Neural crest cell (in vitro differentiated cells): Measurements from ENCODE around the gene CLEC2L. TPM values are rescaled to one million over a fixed set of nuclear protein-coding genes. Genes with fewer than 3 reads are reported as not detected.

Source experiments
- DNase-seq: peaks from one replicate; pipeline ENCODE4 v3.0.0; 2021; ENCODE audit warnings: low read depth, mixed read lengths, low spot score
- H3K27ac Mint-ChIP-seq: one replicate; pipeline ENCODE4 v1.8.0; 2021; ENCODE audit warnings: mild to moderate bottlenecking, mixed read lengths; ENCODE audit not compliant: unreplicated experiment
- H3K27me3 Mint-ChIP-seq: 2 replicates; pipeline ENCODE4 v1.8.0; 2021; ENCODE audit warnings: low read depth, mild to moderate bottlenecking, mixed read lengths
- H3K36me3 Mint-ChIP-seq: 2 replicates; pipeline ENCODE4 v1.8.0; 2021; ENCODE audit warnings: low read depth, mild to moderate bottlenecking, mixed read lengths
- H3K4me1 Mint-ChIP-seq: 2 replicates; pipeline ENCODE4 v1.8.0; 2021; ENCODE audit warnings: mixed read lengths
- H3K4me3 Mint-ChIP-seq: one replicate; pipeline ENCODE4 v1.8.0; 2021; ENCODE audit warnings: mild to moderate bottlenecking, mixed read lengths
- H3K9me3 Mint-ChIP-seq: 2 replicates; pipeline ENCODE4 v1.8.0; 2021; ENCODE audit warnings: mixed read lengths
- CTCF ChIP-seq: fragments of 200-600 bp; sonication (generic); conservative IDR thresholded peaks from 2 replicates; pipeline ENCODE4 v1.5.0; 2021; ENCODE audit warnings: antibody characterized with exemption, mild to moderate bottlenecking
- long read RNA-seq: library from polyadenylated mRNA; unstranded; transcript quantifications from one replicate; pipeline ENCODE4 v2.0.0, GENCODE V29; 2020
- total RNA-seq: library from RNA; stranded (reverse); gene quantifications from 2 replicates; pipeline ENCODE4 v1.2.1, GENCODE V29; 2021

The CLEC2L gene
- total RNA-seq = 0.39 and 0.65 TPM in 2 replicates
- long read RNA-seq = 0 reads

- H3K27ac Mint-ChIP-seq = no peak within 1 kb of the TSS
- H3K27me3 Mint-ChIP-seq = peaks cover 55% of the 10 kb centered on the region
- no peak for DNase-seq
- peaks cover 7% of the 10 kb centered on the region for H3K4me1 Mint-ChIP-seq
- H3K9me3 Mint-ChIP-seq = no peaks in the 10 kb centered on the region
- peak within 1 kb of the TSS; percentile 69 for H3K4me3 Mint-ChIP-seq
- peaks cover 3% of the 10 kb centered on the region for H3K36me3 Mint-ChIP-seq
- TF ChIP-seq CTCF = no peak
Measured at GRCh38 chr7:139523199-139523941, at the start of gene CLEC2L. TSS of gene CLEC2L (plus strand) at chr7:139523685. CDS start at chr7:139523928, 243 bp downstream.

GRCh38 chr7:139476139-139476538 is 47.3 kb upstream of the CLEC2L start:
- Mint-ChIP-seq H3K36me3 (peaks cover 6% of the 10 kb centered on the region), H3K9me3 (peaks cover 5% of the 10 kb centered on the region), H3K27ac (no peak overlapping the region), H3K4me3 (no peak overlapping the region), H3K27me3 (peaks cover 26% of the 10 kb centered on the region), H3K4me1 (no peaks in the 10 kb centered on the region)
- TF ChIP-seq CTCF = no peak
- no peak for DNase-seq

- no peak for DNase-seq
- Mint-ChIP-seq H3K4me3 (no peak overlapping the region), H3K27ac (no peak overlapping the region), H3K36me3 (peaks cover 6% of the 10 kb centered on the region), H3K9me3 (peaks cover 5% of the 10 kb centered on the region), H3K27me3 (peaks cover 33% of the 10 kb centered on the region), H3K4me1 (no peaks in the 10 kb centered on the region)
- TF ChIP-seq CTCF = no peak
Measured at GRCh38 chr7:139476891-139477290, 46.6 kb upstream of the CLEC2L start.

- DNase-seq = no peak
- peaks cover 2% of the 10 kb centered on the region for H3K36me3 Mint-ChIP-seq
- H3K4me3 Mint-ChIP-seq = no peak overlapping the region
- peaks cover 53% of the 10 kb centered on the region for H3K27me3 Mint-ChIP-seq
- TF ChIP-seq CTCF = no peak
- no peak overlapping the region for H3K27ac Mint-ChIP-seq
- H3K9me3 Mint-ChIP-seq = no peaks in the 10 kb centered on the region
- H3K4me1 Mint-ChIP-seq = peaks cover 3% of the 10 kb centered on the region
Measured at GRCh38 chr7:139479620-139480019, 43.9 kb upstream of the CLEC2L start.

GRCh38 chr7:139481364-139481763 is 42.1 kb upstream of the CLEC2L start:
- H3K36me3 Mint-ChIP-seq = no peaks in the 10 kb centered on the region
- H3K4me1 Mint-ChIP-seq = peaks cover 3% of the 10 kb centered on the region
- H3K9me3 Mint-ChIP-seq = no peaks in the 10 kb centered on the region
- H3K27ac Mint-ChIP-seq = no peak overlapping the region
- no peak overlapping the region for H3K4me3 Mint-ChIP-seq
- TF ChIP-seq CTCF = no peak
- no peak for DNase-seq
- peaks cover 68% of the 10 kb centered on the region for H3K27me3 Mint-ChIP-seq
